ENCODE measurements around the gene CLCF1. TPM values are rescaled to one million over a fixed set of nuclear protein-coding genes. Genes with fewer than 3 reads are reported as not detected.

The CLCF1 gene
- total and polyA plus RNA-seq, 2 of the 13 experiments (the other 11 are each of a cell fraction or from before 2014, with no cell fraction given), result 0.49 to 0.78 TPM

- no peak for TF ChIP-seq ZNF251 (CRISPR knock-in tag; IDR thresholded peaks at IDR 0.05)
- TF ChIP-seq RARA (CRISPR knock-in tag; IDR thresholded peaks at IDR 0.05), result 0 out of 2 replicates have a peak, but pooled peaks have one; percentile 30
- no peak for TF ChIP-seq ZNF589 (CRISPR knock-in tag; conservative IDR thresholded peaks at IDR 0.05)
- TF ChIP-seq RFX1 (IDR thresholded peaks at IDR 0.05), result no peak
- TF ChIP-seq ZNF280D (CRISPR knock-in tag; IDR thresholded peaks at IDR 0.05), result 0 out of 2 replicates have a peak, but pooled peaks have one; percentile 19
- TF ChIP-seq CTCF (CRISPR knock-in tag; IDR thresholded peaks at IDR 0.05), result peak; percentile 98
- no peak for TF ChIP-seq NCOA2 (CRISPR knock-in tag; IDR thresholded peaks at IDR 0.05)
- TF ChIP-seq BORCS8-MEF2B (CRISPR knock-in tag; IDR thresholded peaks at IDR 0.05), result peak; percentile 57; the same call in 1 of the 2 replicates
- TF ChIP-seq RFX3 (CRISPR knock-in tag; IDR thresholded peaks at IDR 0.05), result 0 out of 2 replicates have a peak, but pooled peaks have one; percentile 17
- no peak for TF ChIP-seq ZEB1 (IDR thresholded peaks at IDR 0.05; ENCODE audit: insufficient replicate concordance, low read depth)
- TF ChIP-seq FOXA3 (CRISPR knock-in tag; IDR thresholded peaks at IDR 0.05), result no peak
- TF ChIP-seq ZNF496 (CRISPR knock-in tag; IDR thresholded peaks at IDR 0.05; ENCODE audit: insufficient replicate concordance), result no peak
- 0 out of 2 replicates have a peak, but pooled peaks have one; percentile 15 for TF ChIP-seq BHLHE40 (IDR thresholded peaks at IDR 0.05; ENCODE audit: low read length)
- TF ChIP-seq ATF6 (CRISPR knock-in tag; conservative IDR thresholded peaks at IDR 0.05), result no peak
- TF ChIP-seq MAX (IDR thresholded peaks at IDR 0.05), result peak; percentile 37; the same call in 1 of the 2 replicates
- TF ChIP-seq ZBTB43 (CRISPR knock-in tag; conservative IDR thresholded peaks at IDR 0.05), result no peak
- TF ChIP-seq TEAD3 (CRISPR knock-in tag; optimal IDR thresholded peaks at IDR 0.05; ENCODE audit: borderline replicate concordance), result peak; percentile 61
- peak; percentile 47 to 82; a peak in 1 of 4 replicates for TF ChIP-seq HMGXB4 (CRISPR knock-in tag; IDR thresholded peaks at IDR 0.05; ENCODE audit: borderline replicate concordance in 1 of 2, low read depth in 1 of 2)
- TF ChIP-seq MXI1 (IDR thresholded peaks at IDR 0.05; ENCODE audit: borderline replicate concordance, low read depth, low read length), result no peak
These were observed 16.4 kb downstream of the CLCF1 start (continued) for GRCh38 chr11:67356864-67357561.

Measured in HepG2 (cell line).